ENCODE data around the gene STIMATE. TPM values are rescaled to one million over a fixed set of nuclear protein-coding genes. Genes with fewer than 3 reads are reported as not detected.

STIMATE gene
- total and polyA plus RNA-seq, 7 donors = 2.5 to 19.5 (median 11.5) TPM

- intact Hi-C loops (cut with DNase I) = loop anchor here (10.0 kb wide), 1 partner anchor 95 kb away; no protein-coding TSS in a partner anchor
- peaks cover 0 to 33% (median 20%) of the 10 kb centered on the region in 4 donors for H3K4me1 ChIP-seq
- no peak for DNase-seq
- H3K4me3 ChIP-seq = no peak overlapping the region
- H3K27me3 ChIP-seq = no peaks in the 10 kb centered on the region
- TF ChIP-seq POLR2A (IDR thresholded peaks at IDR 0.05) (no peak), POLR2AphosphoS5 (IDR thresholded peaks at IDR 0.05) (no peak)
- no peaks in the 10 kb centered on the region for H3K9me3 ChIP-seq
- H3K27ac ChIP-seq = no peak overlapping the region
- H3K36me3 ChIP-seq = peaks cover 0 to 60% (median 10%) of the 10 kb centered on the region in 4 donors
- WGBS, 2 donors = 91% methylated on average over 23 of the region's 23 CpGs
Measured at GRCh38 chr3:52839892-52840545, 57.3 kb downstream of the STIMATE start.

- no peak for TF ChIP-seq POLR2A (IDR thresholded peaks at IDR 0.05)
- TF ChIP-seq EP300 (IDR thresholded peaks at IDR 0.05) = no peak
- TF ChIP-seq CTCF (IDR thresholded peaks at IDR 0.05) = no peak
- no peak for TF ChIP-seq POLR2AphosphoS5 (IDR thresholded peaks at IDR 0.05)
- H3K4me3 ChIP-seq = no peak overlapping the region
- WGBS, 2 donors = 85 to 93% methylated on average over 2 of the region's 2 CpGs
- peaks cover 0 to 30% (median 16%) of the 10 kb centered on the region in 4 donors for H3K4me1 ChIP-seq
- H3K27me3 ChIP-seq = no peaks in the 10 kb centered on the region
- H3K9me3 ChIP-seq = no peaks in the 10 kb centered on the region
- intact Hi-C loops (cut with DNase I) = no loop called here
- no peak for DNase-seq
- H3K36me3 ChIP-seq = peaks cover 0 to 60% (median 10%) of the 10 kb centered on the region in 4 donors
- no peak overlapping the region for H3K27ac ChIP-seq
Measured at GRCh38 chr3:52839268-52839575, 58.1 kb downstream of the STIMATE start.

GRCh38 chr3:52838561-52839267, 58.6 kb downstream of the STIMATE start:
- TF ChIP-seq EP300 (IDR thresholded peaks at IDR 0.05) (no peak), POLR2A (IDR thresholded peaks at IDR 0.05) (no peak), POLR2AphosphoS5 (IDR thresholded peaks at IDR 0.05) (no peak), CTCF (IDR thresholded peaks at IDR 0.05) (no peak)
- intact Hi-C loops (cut with DNase I) = no loop called here
- WGBS, 2 donors = 80 to 93% methylated on average over 8 of the region's 8 CpGs
- Histone ChIP-seq H3K27me3 (no peaks in the 10 kb centered on the region), H3K4me3 (no peak overlapping the region), H3K9me3 (no peaks in the 10 kb centered on the region), H3K4me1 (peaks cover 0 to 25% (median 12%) of the 10 kb centered on the region in 4 donors), H3K36me3 (peaks cover 0 to 57% (median 10%) of the 10 kb centered on the region in 4 donors), H3K27ac (no peak overlapping the region)
- DNase-seq = no peak

- DNase-seq = no peak
- intact Hi-C loops (cut with DNase I) = no loop called here
- H3K27me3 ChIP-seq = no peaks in the 10 kb centered on the region
- no peak overlapping the region for H3K27ac ChIP-seq
- 91 to 93% methylated on average over 4 of the region's 4 CpGs for WGBS, 2 donors
- H3K4me1 ChIP-seq = peaks cover 0 to 21% (median 12%) of the 10 kb centered on the region in 4 donors
- H3K4me3 ChIP-seq = no peak overlapping the region
- no peaks in the 10 kb centered on the region for H3K9me3 ChIP-seq
- peaks cover 0 to 39% (median 6%) of the 10 kb centered on the region in 4 donors for H3K36me3 ChIP-seq
- TF ChIP-seq POLR2AphosphoS5 (IDR thresholded peaks at IDR 0.05) = no peak
Measured at GRCh38 chr3:52836986-52837385, 60.4 kb downstream of the STIMATE start.

DNA sequence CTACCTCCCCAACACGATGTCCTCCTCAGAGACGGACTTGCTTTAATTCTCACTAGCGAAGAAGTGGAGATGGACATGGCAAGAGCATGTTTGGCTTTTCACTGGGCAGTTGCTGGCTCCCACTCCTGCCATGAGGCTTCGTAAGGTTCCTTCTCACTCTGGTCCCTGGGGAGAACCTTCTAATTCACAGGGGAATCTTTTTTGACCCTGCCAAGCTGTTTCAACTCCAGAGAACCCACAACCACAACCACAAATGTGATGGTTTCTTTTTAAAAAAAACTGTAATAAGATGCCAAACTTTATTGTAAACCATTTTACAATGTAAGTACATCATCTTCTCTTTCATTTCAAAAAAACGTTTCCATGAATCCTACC, 60.9 kb downstream of the STIMATE start:
- no peaks in the 10 kb centered on the region for H3K27me3 ChIP-seq
- intact Hi-C loops (cut with DNase I) = no loop called here
- TF ChIP-seq POLR2A (IDR thresholded peaks at IDR 0.05) = no peak
- TF ChIP-seq POLR2AphosphoS5 (IDR thresholded peaks at IDR 0.05) = no peak
- no peak for TF ChIP-seq CTCF (IDR thresholded peaks at IDR 0.05)
- no peak for TF ChIP-seq EP300 (IDR thresholded peaks at IDR 0.05)
- H3K4me3 ChIP-seq = no peak overlapping the region
- DNase-seq = no peak
- peak overlapping the region in 1 of 4 donors; percentile 67 for H3K27ac ChIP-seq
- peaks cover 0 to 34% (median 3%) of the 10 kb centered on the region in 4 donors for H3K36me3 ChIP-seq
- 90 to 92% methylated on average over 5 of the region's 5 CpGs for WGBS, 2 donors
- H3K4me1 ChIP-seq = peaks cover 0 to 26% (median 17%) of the 10 kb centered on the region in 4 donors
- no peaks in the 10 kb centered on the region for H3K9me3 ChIP-seq
